Measurements from ENCODE around the gene PLA2G2F. TPM values are rescaled to one million over a fixed set of nuclear protein-coding genes. Genes with fewer than 3 reads are reported as not detected.

PLA2G2F gene
- total and polyA plus RNA-seq, 2 of the 13 experiments (the other 11 are each of a cell fraction or from before 2014, with no cell fraction given) = not detected

- 0 out of 2 replicates have a peak, but pooled peaks have one; percentile 23 for TF ChIP-seq CTCF (CRISPR knock-in tag; IDR thresholded peaks at IDR 0.05)
- no peak for TF ChIP-seq SIN3B (IDR thresholded peaks at IDR 0.05; ENCODE audit: low read length)
- peak; percentile 56; the same call in 1 of the 2 replicates for TF ChIP-seq ZNF263 (CRISPR knock-in tag; IDR thresholded peaks at IDR 0.05)
- TF ChIP-seq RNF2 (conservative IDR thresholded peaks at IDR 0.05; ENCODE audit: low read depth) = no peak
- peak; percentile 27; the same call in 1 of the 2 replicates for TF ChIP-seq MAZ (IDR thresholded peaks at IDR 0.05; ENCODE audit: borderline replicate concordance, low read depth, low read length)
- no peak for TF ChIP-seq MAZ (CRISPR knock-in tag; IDR thresholded peaks at IDR 0.05; ENCODE audit: low read depth)
- TF ChIP-seq ZNF800 (CRISPR knock-in tag; IDR thresholded peaks at IDR 0.05) = no peak
- no peak for TF ChIP-seq KDM6A (CRISPR knock-in tag; IDR thresholded peaks at IDR 0.05; ENCODE audit: low read depth)
- no peak for TF ChIP-seq CHD2 (IDR thresholded peaks at IDR 0.05; ENCODE audit: low read depth, low read length)
- TF ChIP-seq SSRP1 (CRISPR knock-in tag; IDR thresholded peaks at IDR 0.05) = no peak
- no peak for TF ChIP-seq IRF1 (CRISPR knock-in tag; IDR thresholded peaks at IDR 0.05; ENCODE audit: low read depth)
- TF ChIP-seq ATF7 (IDR thresholded peaks at IDR 0.05) = no peak
- TF ChIP-seq ATF7 (CRISPR knock-in tag; IDR thresholded peaks at IDR 0.05) = no peak
- TF ChIP-seq HNRNPH1 (optimal IDR thresholded peaks at IDR 0.05; ENCODE audit: low read depth, low read length) = no peak
- no peak for TF ChIP-seq RAD51 (IDR thresholded peaks at IDR 0.05; ENCODE audit: borderline replicate concordance)
- no peak for TF ChIP-seq XRCC5 (optimal IDR thresholded peaks at IDR 0.05; ENCODE audit: low read length)
- TF ChIP-seq ZNF816 (CRISPR knock-in tag; IDR thresholded peaks at IDR 0.05; ENCODE audit: borderline replicate concordance) = no peak
- TF ChIP-seq, protein P1, sequence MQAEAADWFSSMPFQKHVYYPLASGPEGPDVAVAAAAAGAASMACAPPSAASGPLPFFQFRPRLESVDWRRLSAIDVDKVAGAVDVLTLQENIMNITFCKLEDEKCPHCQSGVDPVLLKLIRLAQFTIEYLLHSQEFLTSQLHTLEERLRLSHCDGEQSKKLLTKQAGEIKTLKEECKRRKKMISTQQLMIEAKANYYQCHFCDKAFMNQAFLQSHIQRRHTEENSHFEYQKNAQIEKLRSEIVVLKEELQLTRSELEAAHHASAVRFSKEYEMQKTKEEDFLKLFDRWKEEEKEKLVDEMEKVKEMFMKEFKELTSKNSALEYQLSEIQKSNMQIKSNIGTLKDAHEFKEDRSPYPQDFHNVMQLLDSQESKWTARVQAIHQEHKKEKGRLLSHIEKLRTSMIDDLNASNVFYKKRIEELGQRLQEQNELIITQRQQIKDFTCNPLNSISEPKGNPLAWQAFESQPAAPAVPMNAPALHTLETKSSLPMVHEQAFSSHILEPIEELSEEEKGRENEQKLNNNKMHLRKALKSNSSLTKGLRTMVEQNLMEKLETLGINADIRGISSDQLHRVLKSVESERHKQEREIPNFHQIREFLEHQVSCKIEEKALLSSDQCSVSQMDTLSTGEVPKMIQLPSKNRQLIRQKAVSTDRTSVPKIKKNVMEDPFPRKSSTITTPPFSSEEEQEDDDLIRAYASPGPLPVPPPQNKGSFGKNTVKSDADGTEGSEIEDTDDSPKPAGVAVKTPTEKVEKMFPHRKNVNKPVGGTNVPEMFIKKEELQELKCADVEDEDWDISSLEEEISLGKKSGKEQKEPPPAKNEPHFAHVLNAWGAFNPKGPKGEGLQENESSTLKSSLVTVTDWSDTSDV (CRISPR knock-in tag; IDR thresholded peaks at IDR 0.05) = no peak
- TF ChIP-seq SP4 (CRISPR knock-in tag; IDR thresholded peaks at IDR 0.05) = no peak
- no peak for TF ChIP-seq SP140L (CRISPR knock-in tag; IDR thresholded peaks at IDR 0.05; ENCODE audit: borderline replicate concordance)
- TF ChIP-seq KDM2A (CRISPR knock-in tag; IDR thresholded peaks at IDR 0.05; ENCODE audit: borderline replicate concordance, low read depth) = no peak
- TF ChIP-seq ZNF792 (CRISPR knock-in tag; IDR thresholded peaks at IDR 0.05) = no peak
- no peak for TF ChIP-seq KLF9 (CRISPR knock-in tag; IDR thresholded peaks at IDR 0.05; ENCODE audit: low read depth)
- TF ChIP-seq HOXA5 (CRISPR knock-in tag; IDR thresholded peaks at IDR 0.05) = no peak
- TF ChIP-seq NAIF1 (CRISPR knock-in tag; IDR thresholded peaks at IDR 0.05; ENCODE audit: borderline replicate concordance) = no peak
- TF ChIP-seq, protein P2, sequence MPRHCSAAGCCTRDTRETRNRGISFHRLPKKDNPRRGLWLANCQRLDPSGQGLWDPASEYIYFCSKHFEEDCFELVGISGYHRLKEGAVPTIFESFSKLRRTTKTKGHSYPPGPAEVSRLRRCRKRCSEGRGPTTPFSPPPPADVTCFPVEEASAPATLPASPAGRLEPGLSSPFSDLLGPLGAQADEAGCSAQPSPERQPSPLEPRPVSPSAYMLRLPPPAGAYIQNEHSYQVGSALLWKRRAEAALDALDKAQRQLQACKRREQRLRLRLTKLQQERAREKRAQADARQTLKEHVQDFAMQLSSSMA (CRISPR knock-in tag; IDR thresholded peaks at IDR 0.05) = no peak
- no peak for TF ChIP-seq ZNF124 (CRISPR knock-in tag; IDR thresholded peaks at IDR 0.05)
Observed at GRCh38 chr1:20184481-20184900, 45.4 kb downstream of the PLA2G2F start (continued).
